A673 (cell line): ENCODE results near the gene RBMX. TPM values are rescaled to one million over a fixed set of nuclear protein-coding genes. Genes with fewer than 3 reads are reported as not detected.
"Not testable (repeated sequence)": the region's sequence is repeated elsewhere in the genome, so short reads cannot be mapped to it uniquely, and the experiment has no call there.

Experiments
- BruUV-seq: library from RNA; stranded (reverse); fragments of 400-500 nt; replicated peaks from 2 replicates; lab custom pipeline; 2021; lab: Mats Ljungman, UMichigan
- CTCF ChIA-PET: fragments of 300-600 bp; sonication (Branson Sonifier 250); formaldehyde crosslinking; loops from one replicate; lab custom pipeline; 2022; ENCODE audit warnings: antibody characterized with exemption; lab: Charles Lee
- POLR2A ChIA-PET: fragments of 300-600 bp; sonication (Branson Sonifier 250); formaldehyde crosslinking; loops from one replicate; lab custom pipeline; 2022; ENCODE audit warnings: antibody characterized with exemption; ENCODE audit not compliant: low non-redundant PET; lab: Charles Lee
- DNase-seq: peaks from one replicate; pipeline ENCODE4 v3.0.0-alpha.2; 2015; ENCODE audit warnings: low spot score
- H3K27ac ChIP-seq: fragments of 200-600 bp; sonication (generic); 2 replicates; pipeline ENCODE4 v1.5.1; 2016; ENCODE audit warnings: mixed run types, low read depth, mild to moderate bottlenecking, mixed read lengths, antibody characterized with exemption, low read length; ENCODE audit not compliant: poor library complexity, severe bottlenecking
- H3K27me3 ChIP-seq: fragments of 200-600 bp; sonication (generic); replicated peaks from 2 replicates; pipeline ENCODE4 v1.6.1; 2017; ENCODE audit warnings: mixed run types, low read depth, mild to moderate bottlenecking, mixed read lengths, antibody characterized with exemption, low read length; ENCODE audit not compliant: insufficient read depth, poor library complexity
- H3K36me3 ChIP-seq: fragments of 200-600 bp; sonication (generic); 2 replicates; pipeline ENCODE4 v1.6.1; 2016; ENCODE audit warnings: mixed run types, mild to moderate bottlenecking, mixed read lengths, antibody characterized with exemption, low read length; ENCODE audit not compliant: insufficient read depth, poor library complexity, severe bottlenecking
- H3K4me1 ChIP-seq: fragments of 200-600 bp; sonication (generic); 2 replicates; pipeline ENCODE4 v1.6.1; 2017; ENCODE audit warnings: mixed run types, mild to moderate bottlenecking, mixed read lengths, antibody characterized with exemption, low read length; ENCODE audit not compliant: insufficient read depth, poor library complexity, severe bottlenecking
- H3K4me3 ChIP-seq: fragments of 200-600 bp; sonication (generic); 2 replicates; pipeline ENCODE4 v1.5.1; 2016; ENCODE audit warnings: low read depth, mixed run types, mild to moderate bottlenecking, mixed read lengths, low read length; ENCODE audit not compliant: poor library complexity, severe bottlenecking
- H3K9me3 ChIP-seq: fragments of 200-600 bp; sonication (generic); 2 replicates; pipeline ENCODE4 v1.6.1; 2016; ENCODE audit warnings: mixed run types, low read depth, mild to moderate bottlenecking, mixed read lengths, antibody characterized with exemption, low read length; ENCODE audit not compliant: poor library complexity, severe bottlenecking
- CTCF ChIP-seq: fragments of 300-800, 200-600 bp; sonication (generic); conservative IDR thresholded peaks from 2 replicates; pipeline ENCODE4 v1.5.1; 2017; ENCODE audit warnings: low read depth, mild to moderate bottlenecking, antibody characterized with exemption, low read length, moderate library complexity, mixed read lengths
- EZH2 ChIP-seq: fragments of 200-600 bp; sonication (generic); IDR thresholded peaks from 2 replicates; pipeline ENCODE4 v1.6.1; 2017; ENCODE audit warnings: borderline replicate concordance, low read depth, mild to moderate bottlenecking, mixed read lengths, antibody characterized with exemption, low read length; ENCODE audit not compliant: poor library complexity, severe bottlenecking
- intact Hi-C: fragments of 100-400 bp; cut with micrococcal nuclease; formaldehyde crosslinking; loops from one replicate; pipeline ENCODE4 v1.10.0; 2022; ENCODE audit not compliant: unreplicated experiment
- total RNA-seq: library from RNA; stranded (reverse); gene quantifications from 2 replicates; pipeline ENCODE4 v1.2.3, GENCODE V29; 2021

RBMX gene
- total RNA-seq, 1 experiment from 2014 or later, result 432 TPM

- BruUV-seq, result no TSS peak
- ChIA-PET POLR2A (no interaction called here), CTCF (no interaction called here)
- intact Hi-C loops, result no loop called here
- TF ChIP-seq CTCF (no peak), EZH2 (no peak)
- H3K4me3 ChIP-seq, result no peak overlapping the region
- no peaks in the 10 kb centered on the region for H3K4me1 ChIP-seq
- H3K9me3 ChIP-seq, result no peaks in the 10 kb centered on the region
- H3K36me3 ChIP-seq, result no peaks in the 10 kb centered on the region
- H3K27me3 ChIP-seq, result no peaks in the 10 kb centered on the region
- DNase-seq, result no peak
- no peak overlapping the region for H3K27ac ChIP-seq
Observed at GRCh38 chrX:136916827-136917226, 36.3 kb upstream of the RBMX start.

- H3K27ac ChIP-seq, POLR2A ChIA-PET, CTCF ChIA-PET, H3K4me1 ChIP-seq, H3K27me3 ChIP-seq, H3K36me3 ChIP-seq, H3K9me3 ChIP-seq, DNase-seq, intact Hi-C loops, BruUV-seq: not testable (repeated sequence)
- H3K4me3 ChIP-seq, result peak overlapping the region; percentile 63
Observed at GRCh38 chrX:136911661-136912060, 31.1 kb upstream of the RBMX start.

GRCh38 chrX:136911253-136911652, 30.7 kb upstream of the RBMX start:
- Histone ChIP-seq H3K9me3 (no peaks in the 10 kb centered on the region), H3K27ac (peak overlapping the region; percentile 35), H3K4me3 (peak overlapping the region; percentile 63), H3K36me3 (no peaks in the 10 kb centered on the region), H3K4me1 (peaks cover 5% of the 10 kb centered on the region), H3K27me3 (no peaks in the 10 kb centered on the region)
- no peak for DNase-seq
- intact Hi-C loops, result no loop called here
- ChIA-PET POLR2A (no interaction called here), CTCF (no interaction called here)
- BruUV-seq, result no TSS peak
- TF ChIP-seq CTCF (no peak), EZH2 (no peak)

- Histone ChIP-seq H3K9me3 (no peaks in the 10 kb centered on the region), H3K36me3 (no peaks in the 10 kb centered on the region), H3K27ac (peak overlapping the region; percentile 35), H3K27me3 (no peaks in the 10 kb centered on the region), H3K4me3 (peak overlapping the region; percentile 63), H3K4me1 (peaks cover 5% of the 10 kb centered on the region)
- no peak for DNase-seq
- POLR2A ChIA-PET, result no interaction called here
- CTCF ChIA-PET, result no interaction called here
- TF ChIP-seq EZH2 (no peak), CTCF (no peak)
- TSS peak; percentile 50 for BruUV-seq
- intact Hi-C loops, result loop anchor here (1.0 kb wide), 1 partner anchor 30 kb away; the partner anchor contains the start of gene RBMX
Observed at GRCh38 chrX:136910565-136911035, 30.1 kb upstream of the RBMX start.
